ACC112 (cell line): ENCODE results near the gene WDR75.
A peak's percentile ranks its signal among the peaks of the same experiment; 100 is the strongest.

Experiments
- H2AFZ ChIP-seq: fragments of 200-600 bp; sonication (generic); one replicate; pipeline ENCODE4 v1.6.0; 2017; ENCODE audit warnings: antibody characterized with exemption, low read length; ENCODE audit not compliant: unreplicated experiment
- H3K27ac ChIP-seq: fragments of 200-600 bp; sonication (generic); 2 replicates; pipeline ENCODE4 v1.5.1; 2014; ENCODE audit warnings: low read depth, mild to moderate bottlenecking, antibody characterized with exemption, low read length, moderate library complexity
- H3K27me3 ChIP-seq: fragments of 200-600 bp; sonication (generic); 2 replicates; pipeline ENCODE4 v1.6.1; 2014; ENCODE audit warnings: mild to moderate bottlenecking, antibody characterized with exemption, low read length, moderate library complexity, mixed read lengths; ENCODE audit not compliant: insufficient read depth
- H3K36me3 ChIP-seq: fragments of 200-600 bp; sonication (generic); 2 replicates; pipeline ENCODE4 v1.6.1; 2016; ENCODE audit warnings: mild to moderate bottlenecking, antibody characterized with exemption, low read length, moderate library complexity, mixed read lengths; ENCODE audit not compliant: insufficient read depth
- H3K4me1 ChIP-seq: fragments of 200-600 bp; sonication (generic); one replicate; pipeline ENCODE4 v1.6.1; 2016; ENCODE audit warnings: low read length, mixed read lengths; ENCODE audit not compliant: insufficient read depth, unreplicated experiment, control insufficient read depth
- H3K4me3 ChIP-seq: fragments of 200-600 bp; sonication (generic); 2 replicates; pipeline ENCODE4 v1.5.1; 2014; ENCODE audit warnings: mild to moderate bottlenecking, low read depth, low read length
- H3K79me2 ChIP-seq: fragments of 200-600 bp; sonication (generic); one replicate; pipeline ENCODE4 v1.6.0; 2016; ENCODE audit warnings: low read length; ENCODE audit not compliant: control insufficient read depth, unreplicated experiment, insufficient read depth

WDR75 gene

GRCh38 chr2:189440947-189441708 is at the start of gene WDR75:
Gene WDR75 (plus strand): TSS chr2:189441474. CDS start chr2:189441493, 19 bp downstream.
- H3K4me3 ChIP-seq = peak within 1 kb of the TSS; percentile 86
- H3K27ac ChIP-seq = peak within 1 kb of the TSS; percentile 68
- peak within 1 kb of the TSS; percentile 90 for H2AFZ ChIP-seq
- H3K36me3 ChIP-seq = peaks cover 21% of the 10 kb centered on the region
- H3K4me1 ChIP-seq = peaks cover 41% of the 10 kb centered on the region
- peaks cover 47% of the 10 kb centered on the region for H3K79me2 ChIP-seq
- H3K27me3 ChIP-seq = no peaks in the 10 kb centered on the region

- Histone ChIP-seq H3K27ac (peak overlapping the region; percentile 92), H3K4me3 (peak overlapping the region; percentile 32), H2AFZ (peak overlapping the region; percentile 19), H3K79me2 (no peaks in the 10 kb centered on the region), H3K36me3 (no peaks in the 10 kb centered on the region), H3K27me3 (no peaks in the 10 kb centered on the region), H3K4me1 (peaks cover 38% of the 10 kb centered on the region)
Observed at GRCh38 chr2:189393440-189394111, 47.7 kb upstream of the WDR75 start.

- Histone ChIP-seq H3K4me3 (no peak overlapping the region), H2AFZ (peak overlapping the region; percentile 77), H3K27ac (peak overlapping the region; percentile 92), H3K27me3 (no peaks in the 10 kb centered on the region), H3K36me3 (no peaks in the 10 kb centered on the region), H3K4me1 (peaks cover 38% of the 10 kb centered on the region), H3K79me2 (no peaks in the 10 kb centered on the region)
Observed at GRCh38 chr2:189394525-189394924, 46.7 kb upstream of the WDR75 start.

- H3K4me3 ChIP-seq = no peak overlapping the region
- peaks cover 16% of the 10 kb centered on the region for H3K4me1 ChIP-seq
- no peaks in the 10 kb centered on the region for H3K79me2 ChIP-seq
- H2AFZ ChIP-seq = no peak overlapping the region
- H3K27ac ChIP-seq = 0 out of 2 replicates have a peak overlapping the region, but pooled peaks have one; percentile 7
- H3K36me3 ChIP-seq = peaks cover 3% of the 10 kb centered on the region; the same call in 1 of the 2 replicates
- no peaks in the 10 kb centered on the region for H3K27me3 ChIP-seq
Observed at GRCh38 chr2:189402932-189403331, 38.3 kb upstream of the WDR75 start.

- peaks cover 3% of the 10 kb centered on the region; the same call in 1 of the 2 replicates for H3K36me3 ChIP-seq
- peaks cover 50% of the 10 kb centered on the region for H3K4me1 ChIP-seq
- H3K79me2 ChIP-seq = no peaks in the 10 kb centered on the region
- H2AFZ ChIP-seq = peak overlapping the region; percentile 46
- H3K4me3 ChIP-seq = peak overlapping the region; percentile 9; the same call in 1 of the 2 replicates
- peak overlapping the region; percentile 99 for H3K27ac ChIP-seq
- no peaks in the 10 kb centered on the region for H3K27me3 ChIP-seq
Observed at GRCh38 chr2:189406586-189407233, 34.6 kb upstream of the WDR75 start.

GRCh38 chr2:189407281-189408209 is 33.7 kb upstream of the WDR75 start:
- Histone ChIP-seq H3K4me3 (peak overlapping the region; percentile 63), H3K27ac (peak overlapping the region; percentile 99), H3K36me3 (peaks cover 3% of the 10 kb centered on the region; the same call in 1 of the 2 replicates), H3K4me1 (peaks cover 53% of the 10 kb centered on the region), H2AFZ (peak overlapping the region; percentile 46), H3K27me3 (no peaks in the 10 kb centered on the region), H3K79me2 (no peaks in the 10 kb centered on the region)

GRCh38 chr2:189408294-189408693 is 33.0 kb upstream of the WDR75 start:
- peaks cover 3% of the 10 kb centered on the region; the same call in 1 of the 2 replicates for H3K36me3 ChIP-seq
- H3K27ac ChIP-seq = peak overlapping the region; percentile 99
- H3K27me3 ChIP-seq = no peaks in the 10 kb centered on the region
- peaks cover 60% of the 10 kb centered on the region for H3K4me1 ChIP-seq
- H3K4me3 ChIP-seq = peak overlapping the region; percentile 63; the same call in 1 of the 2 replicates
- no peaks in the 10 kb centered on the region for H3K79me2 ChIP-seq
- H2AFZ ChIP-seq = no peak overlapping the region

GRCh38 chr2:189409131-189409530 is 32.1 kb upstream of the WDR75 start:
- H3K36me3 ChIP-seq = peaks cover 3% of the 10 kb centered on the region; the same call in 1 of the 2 replicates
- H3K4me1 ChIP-seq = peaks cover 62% of the 10 kb centered on the region

GRCh38 chr2:189409647-189410046 is 31.6 kb upstream of the WDR75 start:
- peak overlapping the region; percentile 83 for H2AFZ ChIP-seq
- H3K27ac ChIP-seq = peak overlapping the region; percentile 99

More at GRCh38 chr2:189409131-189409530, 32.1 kb upstream of the WDR75 start:
- Histone ChIP-seq H3K27me3 (no peaks in the 10 kb centered on the region), H3K4me3 (no peak overlapping the region), H3K27ac (peak overlapping the region; percentile 99), H3K79me2 (no peaks in the 10 kb centered on the region), H2AFZ (no peak overlapping the region)

More at GRCh38 chr2:189409647-189410046, 31.6 kb upstream of the WDR75 start:
- Histone ChIP-seq H3K4me3 (peak overlapping the region; percentile 36; the same call in 1 of the 2 replicates), H3K36me3 (peaks cover under 1% of the 10 kb centered on the region; the same call in 1 of the 2 replicates), H3K4me1 (peaks cover 62% of the 10 kb centered on the region), H3K79me2 (no peaks in the 10 kb centered on the region), H3K27me3 (no peaks in the 10 kb centered on the region)
